ENCODE measurements around the gene PDE7B.

DNA sequence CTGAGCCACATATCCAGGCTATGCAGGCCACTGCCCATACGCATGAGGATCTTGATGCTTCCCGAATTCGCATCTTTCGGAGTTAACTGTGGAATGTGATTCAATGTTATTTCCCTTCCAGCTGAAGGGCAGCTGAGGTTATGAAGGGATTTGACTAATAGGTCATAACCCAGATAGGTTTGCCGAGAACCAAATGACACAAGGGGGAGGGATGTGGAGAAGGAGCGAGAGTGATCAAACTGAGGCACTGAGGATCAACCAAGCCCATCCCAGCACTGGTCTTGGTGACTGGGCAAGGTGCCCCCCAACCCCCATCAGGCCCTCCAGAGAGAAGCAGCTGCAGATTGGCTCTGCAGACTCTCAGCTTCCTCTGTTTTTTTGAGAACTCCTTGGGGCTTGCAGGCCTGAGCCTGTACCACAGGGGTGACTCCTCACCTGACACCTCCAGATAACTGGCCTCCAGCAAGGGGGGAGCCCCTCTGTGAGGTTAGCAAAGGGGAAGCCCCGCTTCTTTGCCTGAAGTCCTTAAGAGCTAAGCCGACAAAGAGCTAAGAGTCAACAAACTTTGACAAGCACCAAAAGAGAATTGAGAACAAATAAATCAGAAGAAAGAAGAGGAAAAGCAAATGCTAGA, 185.9 kb downstream of the PDE7B start:
- TF ChIP-seq, protein P1, sequence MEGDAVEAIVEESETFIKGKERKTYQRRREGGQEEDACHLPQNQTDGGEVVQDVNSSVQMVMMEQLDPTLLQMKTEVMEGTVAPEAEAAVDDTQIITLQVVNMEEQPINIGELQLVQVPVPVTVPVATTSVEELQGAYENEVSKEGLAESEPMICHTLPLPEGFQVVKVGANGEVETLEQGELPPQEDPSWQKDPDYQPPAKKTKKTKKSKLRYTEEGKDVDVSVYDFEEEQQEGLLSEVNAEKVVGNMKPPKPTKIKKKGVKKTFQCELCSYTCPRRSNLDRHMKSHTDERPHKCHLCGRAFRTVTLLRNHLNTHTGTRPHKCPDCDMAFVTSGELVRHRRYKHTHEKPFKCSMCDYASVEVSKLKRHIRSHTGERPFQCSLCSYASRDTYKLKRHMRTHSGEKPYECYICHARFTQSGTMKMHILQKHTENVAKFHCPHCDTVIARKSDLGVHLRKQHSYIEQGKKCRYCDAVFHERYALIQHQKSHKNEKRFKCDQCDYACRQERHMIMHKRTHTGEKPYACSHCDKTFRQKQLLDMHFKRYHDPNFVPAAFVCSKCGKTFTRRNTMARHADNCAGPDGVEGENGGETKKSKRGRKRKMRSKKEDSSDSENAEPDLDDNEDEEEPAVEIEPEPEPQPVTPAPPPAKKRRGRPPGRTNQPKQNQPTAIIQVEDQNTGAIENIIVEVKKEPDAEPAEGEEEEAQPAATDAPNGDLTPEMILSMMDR (IDR thresholded peaks at IDR 0.05), result no peak
- peak in 1 of 2 donors; percentile 10 for TF ChIP-seq POLR2AphosphoS5 (IDR thresholded peaks at IDR 0.05)
